ENCODE measurements around the gene SPAG9. TPM values are rescaled to one million over a fixed set of nuclear protein-coding genes. Genes with fewer than 3 reads are reported as not detected.

The SPAG9 gene
- total RNA-seq, 1 experiment from 2014 or later: 77.6 TPM

DNA sequence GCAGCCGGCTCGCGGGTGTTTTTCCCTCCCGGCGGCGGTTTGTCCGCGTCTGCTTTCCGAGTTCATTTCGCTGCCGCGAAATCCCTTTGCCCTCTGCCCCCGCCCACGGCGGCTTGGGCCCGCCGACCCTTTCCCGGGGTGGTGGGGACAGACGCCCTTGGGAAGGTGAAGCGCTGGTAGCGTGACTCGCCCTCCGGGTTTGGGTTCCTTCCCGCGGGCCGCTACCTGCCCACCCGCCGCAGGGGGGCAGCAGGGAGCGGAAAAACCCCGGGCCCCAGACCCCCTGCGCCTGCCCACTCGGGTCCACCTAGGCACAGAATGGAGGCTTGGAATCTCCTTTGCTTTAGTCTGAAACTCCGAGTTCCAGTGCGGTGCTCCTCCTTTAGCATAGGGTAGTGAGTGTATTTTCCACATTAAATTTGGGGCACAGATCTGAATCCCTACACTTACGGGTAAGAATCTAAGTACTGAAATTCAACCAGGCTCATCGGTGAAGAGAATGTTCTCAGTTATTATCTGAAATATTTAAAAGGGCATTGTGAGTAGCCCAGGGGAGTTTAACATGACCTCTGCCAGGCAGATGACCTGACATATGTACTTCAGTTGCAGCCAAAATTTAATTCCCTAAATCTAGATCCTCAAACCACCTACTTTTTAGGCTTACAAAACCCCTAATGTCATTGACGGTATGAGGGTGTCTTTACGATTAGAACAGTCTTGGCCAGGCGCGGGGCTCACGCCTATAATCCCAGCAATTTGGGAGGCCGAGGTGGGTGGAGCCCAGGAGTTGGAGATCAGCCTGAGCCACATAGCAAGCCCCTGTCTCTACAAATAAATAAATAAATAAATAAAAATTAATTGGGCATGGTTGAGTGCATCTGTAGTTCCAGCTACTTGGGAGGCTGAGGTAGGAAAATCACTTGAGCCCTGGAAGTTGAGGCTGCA is 46.6 kb upstream of the SPAG9 start:
- intact Hi-C loops (cut with micrococcal nuclease): loop anchor here (5.0 kb wide), 1 partner anchor 165 kb away; no protein-coding TSS in a partner anchor
- ChIA-PET POLR2A (interaction anchor here (0.7 kb wide), 1 partner anchor 9 kb away, joined by 3 read pairs; no protein-coding TSS in a partner anchor), CTCF (interaction anchor here (1.1 to 1.7 kb wide), 2 partner anchors 13 to 14 kb away, joined by 3 to 14 read pairs; partner anchors contain the start of gene NME1), RAD21 (ENCODE audit: low non-redundant PET in 1 of 2, low total read pairs in 2 of 2, uncharacterized antibody in 2 of 2, unreplicated experiment in 2 of 2) (no interaction called here)
- Histone ChIP-seq H3K27me3 (ENCODE audit: insufficient read depth, low read length) (no peaks in the 10 kb centered on the region), H3K9ac (ENCODE audit: low read length) (peak overlapping the region; percentile 99), H3K9me2 (ENCODE audit: insufficient read depth) (no peaks in the 10 kb centered on the region), H2AFZ (ENCODE audit: low read depth, low read length, poor library complexity, severe bottlenecking) (no peak overlapping the region), H4K20me1 (ENCODE audit: insufficient read depth) (peaks cover 28% of the 10 kb centered on the region; the same call in 1 of the 2 replicates), H3K9me3 (ENCODE audit: control insufficient read depth in 1 of 2, insufficient read depth in 1 of 2, low read depth in 1 of 2, low read length in 2 of 2) (no peaks in the 10 kb centered on the region), H3K27ac (ENCODE audit: low read depth, low read length) (peak overlapping the region; percentile 96), H3K4me1 (ENCODE audit: control insufficient read depth in 1 of 2, insufficient read depth in 2 of 2, low read length in 2 of 2) (peaks cover 13 to 24% of the 10 kb centered on the region in 2 experiments; a peak in 3 of 4 replicates), H3K4me3 (replicated peaks in 1 of 2; ENCODE audit: low read depth in 1 of 2, low read length in 2 of 2) (peak overlapping the region; percentile 90 to 91), H3K4me2 (ENCODE audit: low read length) (peak overlapping the region; percentile 94), H3K36me3 (ENCODE audit: control insufficient read depth in 1 of 2, insufficient read depth in 2 of 2, low read length in 2 of 2) (peaks cover 50 to 58% of the 10 kb centered on the region in 2 experiments), H3K79me2 (ENCODE audit: insufficient read depth, low read length) (peaks cover 66% of the 10 kb centered on the region)
- ATAC-seq: peak; percentile 51
- no peak for DNase-seq (ENCODE audit: low read depth, low spot score)
- no peak for TF ChIP-seq CBX3 (IDR thresholded peaks at IDR 0.05; ENCODE audit: low read depth)
- TF ChIP-seq SP1 (IDR thresholded peaks at IDR 0.05; ENCODE audit: low read depth): no peak
- TF ChIP-seq, protein P1, sequence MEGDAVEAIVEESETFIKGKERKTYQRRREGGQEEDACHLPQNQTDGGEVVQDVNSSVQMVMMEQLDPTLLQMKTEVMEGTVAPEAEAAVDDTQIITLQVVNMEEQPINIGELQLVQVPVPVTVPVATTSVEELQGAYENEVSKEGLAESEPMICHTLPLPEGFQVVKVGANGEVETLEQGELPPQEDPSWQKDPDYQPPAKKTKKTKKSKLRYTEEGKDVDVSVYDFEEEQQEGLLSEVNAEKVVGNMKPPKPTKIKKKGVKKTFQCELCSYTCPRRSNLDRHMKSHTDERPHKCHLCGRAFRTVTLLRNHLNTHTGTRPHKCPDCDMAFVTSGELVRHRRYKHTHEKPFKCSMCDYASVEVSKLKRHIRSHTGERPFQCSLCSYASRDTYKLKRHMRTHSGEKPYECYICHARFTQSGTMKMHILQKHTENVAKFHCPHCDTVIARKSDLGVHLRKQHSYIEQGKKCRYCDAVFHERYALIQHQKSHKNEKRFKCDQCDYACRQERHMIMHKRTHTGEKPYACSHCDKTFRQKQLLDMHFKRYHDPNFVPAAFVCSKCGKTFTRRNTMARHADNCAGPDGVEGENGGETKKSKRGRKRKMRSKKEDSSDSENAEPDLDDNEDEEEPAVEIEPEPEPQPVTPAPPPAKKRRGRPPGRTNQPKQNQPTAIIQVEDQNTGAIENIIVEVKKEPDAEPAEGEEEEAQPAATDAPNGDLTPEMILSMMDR (IDR thresholded peaks at IDR 0.05 in 2 of 3, conservative IDR thresholded peaks at IDR 0.05 in 1 of 3; ENCODE audit: borderline replicate concordance in 1 of 3, insufficient read depth in 1 of 3, low read depth in 2 of 3, low read length in 2 of 3): peak; percentile 61 to 95 (median 94)
- TF ChIP-seq EGR1 (IDR thresholded peaks at IDR 0.05; ENCODE audit: low read depth): 0 out of 2 replicates have a peak, but pooled peaks have one; percentile 17
- TF ChIP-seq SIN3A (IDR thresholded peaks at IDR 0.05; ENCODE audit: low read depth): no peak
- no peak for TF ChIP-seq REST (IDR thresholded peaks at IDR 0.05; ENCODE audit: low read depth)
- TF ChIP-seq YY1 (IDR thresholded peaks at IDR 0.05; ENCODE audit: extremely low read depth, insufficient replicate concordance, low read depth, low read length): peak; percentile 64
- TF ChIP-seq EZH2 (IDR thresholded peaks at IDR 0.05): no peak
- peak; percentile 17 for TF ChIP-seq ZBTB33 (IDR thresholded peaks at IDR 0.05; ENCODE audit: extremely low read depth, insufficient replicate concordance, low read length)
- no peak for TF ChIP-seq CEBPB (IDR thresholded peaks at IDR 0.05; ENCODE audit: low read depth)
- no peak for TF ChIP-seq FOSL1 (IDR thresholded peaks at IDR 0.05; ENCODE audit: low read depth)
- no peak for TF ChIP-seq EZH2phosphoT487 (IDR thresholded peaks at IDR 0.05; ENCODE audit: borderline replicate concordance)
- TF ChIP-seq POLR2AphosphoS5 (IDR thresholded peaks at IDR 0.05; ENCODE audit: low read depth, low read length): peak; percentile 25
- TF ChIP-seq TCF7L2 (IDR thresholded peaks at IDR 0.05; ENCODE audit: borderline replicate concordance, extremely low read depth, insufficient read depth, insufficient read length): no peak
- TF ChIP-seq ATF3 (IDR thresholded peaks at IDR 0.05): no peak
- no peak; the same call in 1 of the 2 replicates for TF ChIP-seq ZFX (IDR thresholded peaks at IDR 0.05)
- TF ChIP-seq RAD21 (IDR thresholded peaks at IDR 0.05; ENCODE audit: low read depth): peak; percentile 68
- no peak for TF ChIP-seq JUND (IDR thresholded peaks at IDR 0.05)
- BruUV-seq (replicated peaks): TSS peak; percentile 54
